GM19043 (cell line): Measurements from ENCODE around the gene GATAD2A.

Experiments
- ATAC-seq: cut with Tn5 transposase; IDR thresholded peaks from one replicate; pipeline ENCODE4 v1.9.1; 2021; ENCODE audit warnings: low read depth; ENCODE audit not compliant: unreplicated experiment

GATAD2A gene

GRCh38 chr19:19417628-19418245 lies 12.3 kb downstream of the GATAD2A start:
- no peak for ATAC-seq

- ATAC-seq, result no peak
Observed at GRCh38 chr19:19418555-19419260, 13.2 kb downstream of the GATAD2A start.

GRCh38 chr19:19420570-19421298 lies 15.3 kb downstream of the GATAD2A start:
- no peak for ATAC-seq

GRCh38 chr19:19421299-19421696 lies 15.8 kb downstream of the GATAD2A start:
- no peak for ATAC-seq

- ATAC-seq, result no peak
Observed at GRCh38 chr19:19422156-19422555, 16.7 kb downstream of the GATAD2A start.

- no peak for ATAC-seq
Observed at GRCh38 chr19:19423322-19423721, 17.8 kb downstream of the GATAD2A start.

- ATAC-seq, result no peak
Observed at GRCh38 chr19:19425170-19425875, 19.8 kb downstream of the GATAD2A start.

GRCh38 chr19:19426216-19426615 lies 20.7 kb downstream of the GATAD2A start:
- ATAC-seq, result no peak

- no peak for ATAC-seq
Observed at GRCh38 chr19:19426799-19427198, 21.3 kb downstream of the GATAD2A start.

GRCh38 chr19:19427302-19427701 lies 21.8 kb downstream of the GATAD2A start:
- no peak for ATAC-seq

- no peak for ATAC-seq
Observed at GRCh38 chr19:19427944-19428343, 22.5 kb downstream of the GATAD2A start.

GRCh38 chr19:19428746-19429145 lies 23.3 kb downstream of the GATAD2A start:
- ATAC-seq, result no peak

GRCh38 chr19:19429361-19429760 lies 23.9 kb downstream of the GATAD2A start:
- no peak for ATAC-seq

GRCh38 chr19:19432732-19433131 lies 27.3 kb downstream of the GATAD2A start:
- no peak for ATAC-seq

GRCh38 chr19:19433666-19434213 lies 28.3 kb downstream of the GATAD2A start:
- ATAC-seq, result no peak

GRCh38 chr19:19434483-19435045 lies 29.1 kb downstream of the GATAD2A start:
- ATAC-seq, result no peak

- no peak for ATAC-seq
Observed at GRCh38 chr19:19436137-19436691, 30.7 kb downstream of the GATAD2A start.

- ATAC-seq, result no peak
Observed at GRCh38 chr19:19438366-19439175, 33.1 kb downstream of the GATAD2A start.

- ATAC-seq, result no peak
Observed at GRCh38 chr19:19439176-19439482, 33.7 kb downstream of the GATAD2A start.

- ATAC-seq, result no peak
Observed at GRCh38 chr19:19443283-19443682, 37.8 kb downstream of the GATAD2A start.
